ENCODE results near the gene TNFRSF19.

Gene TNFRSF19

DNA sequence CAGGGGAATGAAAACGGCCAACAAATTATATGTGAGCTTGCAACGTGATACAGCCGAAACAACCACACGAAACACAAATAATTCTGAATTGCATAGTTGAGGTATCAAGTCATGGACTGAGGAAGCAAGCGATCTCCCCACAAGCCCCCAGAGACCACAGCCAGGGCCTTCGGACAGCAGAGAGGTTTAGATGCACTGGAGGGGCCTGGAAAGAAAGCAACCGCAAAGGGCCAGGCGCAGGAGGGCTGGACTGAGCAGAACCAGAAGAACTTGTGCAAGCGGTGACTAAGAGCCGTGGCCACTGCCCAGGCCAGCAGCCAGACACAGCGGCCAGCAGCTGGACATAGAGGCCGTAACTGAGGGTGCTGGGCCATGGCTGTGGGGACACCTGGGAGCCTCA is 131.4 kb downstream of the TNFRSF19 start:
- no peak overlapping the region for H3K4me3 Mint-ChIP-seq
- H3K27ac Mint-ChIP-seq, result no peak overlapping the region
- no peaks in the 10 kb centered on the region for H3K9me3 Mint-ChIP-seq
- H3K27me3 Mint-ChIP-seq, result no peaks in the 10 kb centered on the region
- peaks cover 3% of the 10 kb centered on the region for H3K4me1 Mint-ChIP-seq (ENCODE audit: low read depth)
- no peaks in the 10 kb centered on the region for H3K36me3 Mint-ChIP-seq (ENCODE audit: low read depth)

DNA sequence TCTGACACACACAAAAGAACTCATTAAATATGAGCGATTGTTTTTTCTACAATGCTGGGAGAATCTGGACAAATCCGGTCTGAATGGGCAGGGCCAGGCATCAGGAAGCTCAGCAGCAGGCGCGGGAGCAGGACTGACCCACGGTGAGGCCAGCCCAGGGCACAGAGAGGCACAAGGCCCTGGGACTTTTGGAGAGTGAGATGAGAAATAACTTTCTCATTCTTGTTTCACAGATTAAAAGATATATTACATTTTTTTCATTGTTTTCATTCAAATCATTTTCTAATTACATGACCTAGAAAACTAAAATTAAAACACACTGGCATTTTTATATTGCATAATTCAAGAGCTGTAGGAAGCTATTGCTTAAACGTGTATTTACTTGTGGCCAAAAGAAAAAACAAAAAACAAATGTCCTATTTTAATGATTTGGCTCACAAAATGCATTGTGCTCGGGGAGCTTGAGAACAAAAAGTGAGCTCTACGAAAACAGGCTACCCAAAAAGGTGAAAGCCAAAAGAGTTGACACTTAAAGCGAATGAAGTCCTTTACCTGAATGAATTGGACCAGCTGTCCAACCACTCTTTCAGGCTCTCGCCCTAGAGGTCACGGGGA is 133.1 kb downstream of the TNFRSF19 start:
- no peaks in the 10 kb centered on the region for H3K4me1 Mint-ChIP-seq (ENCODE audit: low read depth)
- H3K27ac Mint-ChIP-seq, result no peak overlapping the region
- H3K36me3 Mint-ChIP-seq (ENCODE audit: low read depth), result no peaks in the 10 kb centered on the region
- H3K27me3 Mint-ChIP-seq, result no peaks in the 10 kb centered on the region
- H3K4me3 Mint-ChIP-seq, result no peak overlapping the region
- no peaks in the 10 kb centered on the region for H3K9me3 Mint-ChIP-seq

GRCh38 chr13:23705583-23705982 is 135.4 kb downstream of the TNFRSF19 start:
- no peaks in the 10 kb centered on the region for H3K4me1 Mint-ChIP-seq (ENCODE audit: low read depth)
- no peaks in the 10 kb centered on the region for H3K9me3 Mint-ChIP-seq
- no peaks in the 10 kb centered on the region for H3K36me3 Mint-ChIP-seq (ENCODE audit: low read depth)
- H3K27ac Mint-ChIP-seq, result no peak overlapping the region
- H3K27me3 Mint-ChIP-seq, result no peaks in the 10 kb centered on the region
- no peak overlapping the region for H3K4me3 Mint-ChIP-seq

DNA sequence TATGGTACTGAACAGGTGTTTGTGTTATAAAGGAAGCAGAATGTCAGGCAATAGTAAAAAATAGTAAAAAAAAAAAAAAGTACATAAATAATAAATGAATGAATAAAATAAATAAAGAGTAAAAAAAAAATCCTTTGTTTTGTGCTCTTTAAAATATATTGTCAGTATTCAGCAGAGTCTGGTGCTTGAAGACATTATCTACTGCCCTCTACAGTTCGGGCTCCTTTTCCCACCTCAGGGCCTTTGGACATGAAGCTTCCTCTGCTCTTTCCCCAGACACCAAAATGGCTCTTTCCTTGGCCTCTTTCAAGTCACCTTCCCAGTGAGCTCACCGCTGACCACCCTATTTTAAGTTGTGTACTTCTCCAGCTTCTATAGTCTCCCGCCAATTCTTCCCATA is 137.5 kb downstream of the TNFRSF19 start:
- no peaks in the 10 kb centered on the region for H3K36me3 Mint-ChIP-seq (ENCODE audit: low read depth)
- no peak overlapping the region for H3K4me3 Mint-ChIP-seq
- no peaks in the 10 kb centered on the region for H3K4me1 Mint-ChIP-seq (ENCODE audit: low read depth)
- H3K27ac Mint-ChIP-seq, result no peak overlapping the region
- no peaks in the 10 kb centered on the region for H3K9me3 Mint-ChIP-seq
- H3K27me3 Mint-ChIP-seq, result no peaks in the 10 kb centered on the region

DNA sequence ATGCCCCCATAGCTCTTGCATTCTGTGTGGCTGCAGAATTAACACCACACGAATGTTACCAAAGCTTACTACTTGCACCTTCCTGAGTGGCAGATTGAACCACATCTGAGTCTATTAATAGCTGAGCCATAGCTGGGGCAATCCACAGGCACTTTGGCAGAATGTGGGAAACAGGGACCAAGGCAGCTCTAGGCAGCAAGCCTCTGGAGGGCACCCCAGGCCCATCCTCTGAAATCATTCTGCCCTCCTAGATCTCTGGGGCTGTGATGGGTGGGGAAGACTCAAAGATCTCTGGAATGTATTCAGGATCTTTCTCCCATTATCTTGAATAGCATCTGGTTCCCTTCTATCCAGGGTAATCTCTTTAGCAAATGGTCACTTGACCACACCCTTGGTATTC is 139.3 kb downstream of the TNFRSF19 start:
- Mint-ChIP-seq H3K4me1 (ENCODE audit: low read depth) (no peaks in the 10 kb centered on the region), H3K9me3 (no peaks in the 10 kb centered on the region), H3K27ac (no peak overlapping the region), H3K36me3 (ENCODE audit: low read depth) (no peaks in the 10 kb centered on the region), H3K4me3 (no peak overlapping the region), H3K27me3 (peaks cover 5% of the 10 kb centered on the region)

DNA sequence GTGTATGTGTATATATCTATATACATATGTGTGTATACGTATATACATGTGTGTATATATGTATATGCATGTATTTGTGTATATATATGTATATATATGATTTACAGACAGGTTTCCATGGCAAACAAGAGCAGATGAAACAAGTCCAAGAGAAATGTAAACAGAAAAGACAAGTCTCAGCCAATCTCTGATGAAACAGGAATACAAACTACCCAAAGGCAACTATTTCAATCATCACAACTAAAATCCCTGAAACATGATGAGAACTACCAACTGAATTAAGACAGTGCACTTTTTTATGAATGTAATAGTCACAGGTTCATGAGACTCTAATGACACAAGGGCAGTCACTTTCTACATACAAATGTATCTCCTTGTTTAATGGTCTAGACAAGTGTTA is 140.2 kb downstream of the TNFRSF19 start:
- H3K4me3 Mint-ChIP-seq, result no peak overlapping the region
- no peaks in the 10 kb centered on the region for H3K36me3 Mint-ChIP-seq (ENCODE audit: low read depth)
- no peak overlapping the region for H3K27ac Mint-ChIP-seq
- H3K27me3 Mint-ChIP-seq, result peaks cover 5% of the 10 kb centered on the region
- H3K4me1 Mint-ChIP-seq (ENCODE audit: low read depth), result no peaks in the 10 kb centered on the region
- no peaks in the 10 kb centered on the region for H3K9me3 Mint-ChIP-seq

DNA sequence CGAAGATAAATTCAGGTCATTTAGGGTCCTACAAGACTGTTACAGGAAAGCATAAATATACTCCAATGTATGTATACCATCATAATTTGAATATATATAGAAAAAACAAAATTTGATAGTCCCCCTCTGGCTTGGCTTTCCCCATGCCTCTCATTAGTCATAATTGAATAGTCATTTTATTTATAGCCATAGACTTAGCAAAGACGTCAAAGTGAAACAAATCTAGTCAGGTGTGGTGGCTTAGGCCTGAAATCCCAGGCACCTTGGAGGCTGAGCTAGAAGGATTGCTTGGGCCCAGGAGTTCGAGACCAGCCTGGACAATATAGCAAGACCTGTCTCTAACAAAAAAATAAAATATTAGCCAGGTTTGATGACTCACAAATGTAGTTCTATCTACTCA is 141.1 kb downstream of the TNFRSF19 start:
- peaks cover 5% of the 10 kb centered on the region for H3K27me3 Mint-ChIP-seq
- no peaks in the 10 kb centered on the region for H3K36me3 Mint-ChIP-seq (ENCODE audit: low read depth)
- no peak overlapping the region for H3K27ac Mint-ChIP-seq
- no peaks in the 10 kb centered on the region for H3K4me1 Mint-ChIP-seq (ENCODE audit: low read depth)
- H3K9me3 Mint-ChIP-seq, result no peaks in the 10 kb centered on the region
- H3K4me3 Mint-ChIP-seq, result no peak overlapping the region

- H3K4me3 Mint-ChIP-seq, result no peak overlapping the region
- no peaks in the 10 kb centered on the region for H3K9me3 Mint-ChIP-seq
- peaks cover 5% of the 10 kb centered on the region for H3K27me3 Mint-ChIP-seq
- H3K27ac Mint-ChIP-seq, result no peak overlapping the region
- H3K4me1 Mint-ChIP-seq (ENCODE audit: low read depth), result peaks cover 9% of the 10 kb centered on the region
- H3K36me3 Mint-ChIP-seq (ENCODE audit: low read depth), result no peaks in the 10 kb centered on the region
Measured at GRCh38 chr13:23714672-23715071, 144.5 kb downstream of the TNFRSF19 start.

DNA sequence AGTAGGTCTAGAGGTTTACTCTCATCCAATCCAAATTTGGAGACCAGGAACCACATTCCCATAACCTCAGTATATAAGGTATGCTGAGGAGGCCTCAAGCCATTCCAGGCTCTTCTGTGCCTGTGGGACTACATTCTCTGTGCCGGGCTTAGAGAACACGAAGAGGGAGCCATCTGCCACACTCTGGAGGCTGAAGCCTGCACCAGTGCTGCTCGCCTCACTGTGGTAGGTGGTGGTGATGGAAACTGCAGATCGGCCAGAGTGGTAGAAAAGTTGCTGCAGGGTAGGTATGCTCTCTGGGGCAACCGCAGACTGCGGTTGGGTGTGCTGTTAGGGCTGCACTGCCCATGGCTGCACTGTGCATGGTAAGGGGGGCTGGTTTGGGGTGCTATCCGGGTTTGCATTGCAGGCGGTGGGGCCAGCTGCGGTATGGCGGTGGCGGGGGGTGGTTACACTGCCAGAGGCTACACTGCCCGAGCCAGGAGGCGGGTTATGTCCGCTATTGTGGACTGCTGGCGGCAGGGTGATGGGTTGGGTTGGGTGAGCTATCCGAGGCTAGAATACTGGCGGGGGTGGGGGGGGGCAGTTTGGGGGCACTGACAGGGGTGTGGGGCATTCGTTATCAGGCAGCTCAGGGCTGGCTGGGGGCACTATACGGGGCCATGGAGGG is 145.0 kb downstream of the TNFRSF19 start:
- H3K27me3 Mint-ChIP-seq, result peaks cover 5% of the 10 kb centered on the region
- H3K4me3 Mint-ChIP-seq, result no peak overlapping the region
- no peaks in the 10 kb centered on the region for H3K36me3 Mint-ChIP-seq (ENCODE audit: low read depth)
- no peak overlapping the region for H3K27ac Mint-ChIP-seq
- no peaks in the 10 kb centered on the region for H3K9me3 Mint-ChIP-seq
- peaks cover 9% of the 10 kb centered on the region for H3K4me1 Mint-ChIP-seq (ENCODE audit: low read depth)

DNA sequence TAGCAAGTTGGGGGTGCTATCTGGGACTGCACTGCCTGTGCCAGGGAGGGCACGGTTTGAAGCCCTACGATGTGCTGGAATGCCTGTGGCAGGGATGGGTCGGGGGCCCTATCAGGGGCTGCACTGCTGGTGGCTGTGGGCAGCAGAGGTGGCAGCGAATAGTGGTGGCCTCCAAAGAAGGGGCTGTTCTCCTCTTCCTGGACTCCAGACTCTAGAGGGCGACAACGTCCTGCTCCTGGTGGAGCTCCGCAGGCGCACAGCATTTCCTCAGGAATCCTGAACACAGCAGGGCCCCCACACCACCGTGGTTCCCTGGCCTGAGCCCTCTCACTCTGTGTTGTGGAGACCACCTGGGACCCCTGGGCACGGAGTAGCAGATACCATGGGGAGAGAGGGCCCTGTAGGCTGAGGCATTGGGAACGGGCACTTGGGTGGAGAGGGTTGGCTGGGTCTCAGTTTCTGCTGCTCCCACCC is 145.6 kb downstream of the TNFRSF19 start:
- no peak overlapping the region for H3K4me3 Mint-ChIP-seq
- no peak overlapping the region for H3K27ac Mint-ChIP-seq
- H3K9me3 Mint-ChIP-seq, result no peaks in the 10 kb centered on the region
- no peaks in the 10 kb centered on the region for H3K36me3 Mint-ChIP-seq (ENCODE audit: low read depth)
- peaks cover 5% of the 10 kb centered on the region for H3K27me3 Mint-ChIP-seq
- H3K4me1 Mint-ChIP-seq (ENCODE audit: low read depth), result peaks cover 9% of the 10 kb centered on the region

GRCh38 chr13:23716401-23716800 is 146.2 kb downstream of the TNFRSF19 start:
- no peaks in the 10 kb centered on the region for H3K9me3 Mint-ChIP-seq
- H3K4me1 Mint-ChIP-seq (ENCODE audit: low read depth), result peaks cover 9% of the 10 kb centered on the region
- peaks cover 5% of the 10 kb centered on the region for H3K27me3 Mint-ChIP-seq
- H3K36me3 Mint-ChIP-seq (ENCODE audit: low read depth), result no peaks in the 10 kb centered on the region
- no peak overlapping the region for H3K4me3 Mint-ChIP-seq
- H3K27ac Mint-ChIP-seq, result no peak overlapping the region

DNA sequence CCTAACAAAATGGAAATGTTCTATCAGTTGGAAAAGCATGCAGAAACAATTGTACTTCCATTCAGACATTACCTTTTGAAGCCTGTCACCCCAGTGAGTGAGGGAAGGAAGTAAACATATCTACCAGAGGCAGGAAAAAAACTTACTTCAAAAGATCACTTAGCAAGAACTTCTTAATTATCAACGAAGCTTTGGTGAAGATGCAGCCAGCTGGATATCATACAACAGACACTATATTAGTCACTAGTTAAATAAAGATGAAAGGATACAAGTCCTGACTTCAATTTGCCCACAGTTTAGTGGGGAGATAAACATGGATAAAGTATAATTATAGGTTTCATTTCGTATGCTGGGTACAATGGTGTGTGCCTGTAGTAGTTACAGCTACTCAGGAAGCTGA is 148.8 kb downstream of the TNFRSF19 start:
- peaks cover 4% of the 10 kb centered on the region for H3K36me3 Mint-ChIP-seq (ENCODE audit: low read depth)
- H3K27ac Mint-ChIP-seq, result no peak overlapping the region
- H3K4me1 Mint-ChIP-seq (ENCODE audit: low read depth), result peaks cover 9% of the 10 kb centered on the region
- H3K9me3 Mint-ChIP-seq, result no peaks in the 10 kb centered on the region
- H3K27me3 Mint-ChIP-seq, result peaks cover 4% of the 10 kb centered on the region
- H3K4me3 Mint-ChIP-seq, result no peak overlapping the region

DNA sequence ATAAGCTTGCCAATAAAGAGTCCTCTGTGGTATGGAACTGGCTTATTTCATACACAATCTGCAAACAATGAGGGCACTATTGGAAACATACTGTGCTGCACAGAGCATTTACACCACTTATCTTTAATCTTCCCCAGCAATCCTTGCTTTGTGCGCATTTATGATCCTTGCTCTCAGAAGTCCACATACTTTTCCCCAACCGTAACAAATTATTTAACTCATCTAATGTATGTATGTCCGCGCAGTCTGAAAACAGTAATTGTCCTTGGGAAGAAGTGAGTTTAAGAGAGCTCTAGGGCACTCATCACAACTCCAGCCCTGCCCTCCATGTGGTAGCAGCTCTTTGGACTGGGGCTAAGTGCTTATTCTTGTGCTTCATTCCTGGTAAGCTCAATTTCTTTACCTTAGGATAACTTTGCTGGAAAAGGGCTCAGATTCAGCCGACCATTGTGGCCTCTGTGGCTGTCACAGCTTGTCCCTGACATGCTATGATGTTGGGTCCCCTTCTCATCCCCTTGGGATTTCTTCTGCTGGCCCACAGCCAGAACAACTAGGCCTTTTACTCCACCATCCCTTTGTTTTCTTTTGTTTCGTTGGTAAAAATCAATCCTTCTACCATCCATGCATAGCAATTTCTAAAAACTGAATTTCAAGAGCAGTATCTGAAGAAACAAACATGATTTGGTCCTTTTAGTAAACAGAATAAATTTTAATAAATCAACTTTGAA is 152.7 kb downstream of the TNFRSF19 start:
- Mint-ChIP-seq H3K4me1 (ENCODE audit: low read depth) (peaks cover 6% of the 10 kb centered on the region), H3K36me3 (ENCODE audit: low read depth) (peaks cover 10% of the 10 kb centered on the region), H3K27ac (no peak overlapping the region), H3K4me3 (no peak overlapping the region), H3K9me3 (no peaks in the 10 kb centered on the region), H3K27me3 (no peaks in the 10 kb centered on the region)

DNA sequence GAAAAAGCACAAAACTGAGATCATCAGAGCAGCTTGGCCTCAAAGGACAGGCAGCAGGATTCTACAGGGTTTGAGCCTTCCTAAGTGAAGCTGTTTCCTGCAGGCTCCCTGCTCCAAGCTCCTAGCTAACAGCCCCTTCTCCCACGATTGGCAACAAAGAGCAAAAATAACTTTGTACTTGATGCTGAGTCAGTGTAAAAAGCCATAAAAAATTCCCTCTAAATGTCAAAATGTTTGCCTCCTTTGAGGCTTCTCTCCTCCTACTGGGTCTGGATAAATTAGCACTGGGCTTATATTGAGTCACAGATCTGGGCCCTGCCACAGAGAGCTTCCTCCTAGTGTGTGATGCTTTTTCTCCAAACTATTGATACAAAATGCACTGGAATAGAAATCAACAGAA is 153.3 kb downstream of the TNFRSF19 start:
- Mint-ChIP-seq H3K9me3 (no peaks in the 10 kb centered on the region), H3K4me3 (no peak overlapping the region), H3K4me1 (ENCODE audit: low read depth) (peaks cover 5% of the 10 kb centered on the region), H3K27me3 (no peaks in the 10 kb centered on the region), H3K36me3 (ENCODE audit: low read depth) (peaks cover 10% of the 10 kb centered on the region), H3K27ac (no peak overlapping the region)

DNA sequence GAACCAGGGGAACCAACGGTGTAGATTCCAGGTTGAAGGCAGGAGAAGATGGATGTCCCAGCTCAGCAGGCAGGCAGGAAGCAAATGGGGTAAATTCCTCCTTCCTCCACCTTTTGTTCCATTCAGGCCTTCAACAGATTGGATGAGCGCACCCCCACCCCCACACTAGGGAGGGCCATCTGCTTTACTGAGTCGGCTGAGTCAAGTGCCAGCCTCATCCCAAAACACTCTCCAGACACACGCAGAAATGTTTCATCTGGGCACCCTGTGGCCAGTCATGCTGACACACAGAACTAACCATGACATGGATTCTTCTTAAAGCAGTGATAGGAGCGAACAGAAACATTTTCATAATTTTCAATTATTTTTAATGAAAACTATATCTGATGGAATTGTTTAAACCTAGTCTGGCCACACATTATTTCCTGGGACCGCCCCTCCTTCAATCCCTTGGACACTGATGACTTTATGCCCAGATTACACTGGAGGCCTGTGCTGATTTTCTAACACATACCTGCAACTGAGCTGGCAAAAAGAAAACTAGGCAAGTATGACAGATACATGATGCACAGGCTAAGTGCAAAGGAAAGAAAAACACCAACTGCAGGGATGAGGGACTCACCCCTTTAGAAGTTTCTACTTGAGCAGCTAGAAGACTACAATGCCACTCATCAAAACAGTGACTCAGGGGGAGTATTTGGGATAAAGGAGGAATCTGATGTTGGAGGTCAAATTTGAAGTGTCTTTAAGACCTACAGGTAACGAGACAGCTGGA is 154.2 kb downstream of the TNFRSF19 start:
- no peak overlapping the region for H3K4me3 Mint-ChIP-seq
- no peaks in the 10 kb centered on the region for H3K27me3 Mint-ChIP-seq
- H3K27ac Mint-ChIP-seq, result no peak overlapping the region
- H3K36me3 Mint-ChIP-seq (ENCODE audit: low read depth), result peaks cover 17% of the 10 kb centered on the region
- H3K9me3 Mint-ChIP-seq, result no peaks in the 10 kb centered on the region
- no peaks in the 10 kb centered on the region for H3K4me1 Mint-ChIP-seq (ENCODE audit: low read depth)

Measured in stimulated activated naive CD8-positive, alpha-beta T cell treated with anti-CD3 and anti-CD28 coated beads, Interleukin-15, Interleukin-2, amounts not matched to agents 100 ng/mL and 50 ng/mL, for 24 hours (primary cell).